ENCODE measurements around the gene MEIS2.

Gene MEIS2

GRCh38 chr15:36924034-36924433, 176.3 kb downstream of the MEIS2 start:
- no peak for DNase-seq

- no peak for DNase-seq
Measured at GRCh38 chr15:36921484-36922091, 178.8 kb downstream of the MEIS2 start.

DNA sequence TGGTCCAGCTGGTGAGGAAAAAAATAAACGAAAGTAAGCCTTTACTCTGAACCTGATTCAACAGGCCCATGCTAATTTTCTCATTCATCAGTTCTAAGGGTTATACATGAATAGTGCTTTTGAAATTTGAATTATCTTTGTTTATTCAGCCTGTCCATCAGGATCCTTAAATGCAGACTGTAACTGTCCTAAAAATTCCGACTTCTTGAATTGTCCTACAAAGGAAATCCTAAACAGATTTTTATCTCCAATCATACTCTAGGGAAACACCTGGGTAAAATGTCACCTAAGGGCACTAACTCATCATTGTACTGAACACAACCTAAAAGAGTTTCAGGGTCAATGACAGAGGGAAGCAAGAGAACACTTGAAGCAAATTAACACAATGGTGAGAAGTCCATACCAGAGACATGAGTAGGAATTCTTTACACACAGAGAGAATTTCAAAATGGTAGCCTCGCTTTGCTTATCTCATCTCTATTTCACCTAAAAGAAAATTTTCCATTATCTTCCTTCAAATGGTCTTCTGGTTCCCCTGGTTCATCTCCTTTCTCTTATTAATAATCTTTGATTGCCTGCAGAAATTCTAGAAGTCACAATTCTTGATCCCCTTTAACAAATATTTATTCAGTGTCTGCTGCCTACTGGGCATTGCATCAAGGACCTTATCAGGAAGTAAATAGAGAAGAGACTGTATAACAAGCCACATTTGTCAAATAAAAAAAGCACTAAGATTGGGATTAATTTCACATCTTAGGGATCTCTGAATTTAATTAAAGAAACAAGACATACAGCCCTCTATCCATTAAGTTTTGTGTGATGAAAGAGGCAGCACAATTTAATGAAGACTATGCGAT, 182.7 kb downstream of the MEIS2 start:
- DNase-seq = no peak

GRCh38 chr15:36914960-36915808, 185.2 kb downstream of the MEIS2 start:
- DNase-seq = no peak

DNA sequence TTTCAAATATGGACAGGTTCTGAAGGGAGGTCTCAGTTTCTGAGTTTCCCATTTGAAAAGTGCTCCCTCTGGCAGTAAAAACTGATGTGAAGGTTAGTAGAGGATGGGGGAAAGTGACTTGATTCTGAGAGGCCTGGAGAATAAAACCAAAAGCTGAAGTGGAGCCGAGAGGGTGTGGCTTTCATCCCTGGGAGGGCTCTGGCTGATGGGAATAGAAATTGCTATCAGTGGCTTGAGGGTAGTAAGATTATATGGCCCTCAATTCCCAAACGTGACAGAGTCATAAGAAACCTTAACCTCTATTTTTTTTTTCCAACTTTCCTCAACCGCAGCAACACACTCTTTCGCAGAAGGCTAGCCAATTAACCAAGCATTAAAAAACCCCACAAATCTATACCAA, 185.9 kb downstream of the MEIS2 start:
- no peak for DNase-seq

DNA sequence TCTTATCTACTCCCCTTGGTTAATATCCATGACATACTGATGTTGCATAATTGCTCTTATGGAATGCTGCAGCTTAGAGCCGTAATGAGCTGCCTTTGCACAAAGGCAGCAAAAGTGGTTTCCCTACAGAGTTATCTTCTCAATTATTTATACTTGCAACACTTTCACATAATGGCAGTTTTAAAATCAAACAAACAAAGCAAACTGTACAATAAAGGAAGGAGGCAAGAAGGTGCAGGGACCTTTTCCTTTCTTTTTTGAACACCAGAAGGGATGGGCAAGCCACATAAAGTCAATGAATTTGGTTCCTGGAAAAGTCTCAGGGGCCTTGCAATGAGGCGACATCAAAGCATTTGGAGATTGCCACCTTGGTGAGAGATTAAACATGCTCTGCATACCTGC, 188.0 kb downstream of the MEIS2 start:
- DNase-seq = no peak

DNA sequence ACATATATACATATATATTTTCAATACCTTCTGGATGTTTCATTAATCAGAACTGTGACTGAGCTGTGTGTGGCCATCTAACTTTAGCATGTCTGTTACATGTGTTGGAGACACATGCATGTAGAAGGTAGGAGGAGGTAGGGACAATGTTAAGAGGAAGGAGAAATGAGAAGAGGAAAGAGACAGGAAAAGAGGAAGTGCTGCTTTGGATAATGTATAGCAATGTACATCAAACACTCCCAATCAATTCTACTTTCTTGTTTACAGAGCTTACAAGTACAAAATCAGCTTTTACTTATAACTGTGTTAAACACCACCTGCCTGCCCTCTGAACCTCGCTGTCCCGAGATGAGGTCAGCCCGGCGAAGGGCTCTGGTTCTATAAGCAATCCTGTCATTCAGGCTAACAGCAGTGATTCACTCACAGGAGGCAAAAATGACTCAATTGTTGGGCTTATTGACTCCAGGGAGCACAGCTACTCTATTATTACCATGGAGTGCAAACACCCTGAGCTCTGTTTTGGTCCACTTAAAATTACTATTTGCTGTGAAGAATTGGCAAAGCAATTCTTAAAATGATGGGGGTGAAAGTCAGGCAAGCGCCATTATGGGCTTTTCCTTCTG, 188.9 kb downstream of the MEIS2 start:
- no peak for DNase-seq

GRCh38 chr15:36908991-36909390, 191.4 kb downstream of the MEIS2 start:
- DNase-seq = no peak

GRCh38 chr15:36907295-36907694, 193.1 kb downstream of the MEIS2 start:
- DNase-seq = no peak

DNA sequence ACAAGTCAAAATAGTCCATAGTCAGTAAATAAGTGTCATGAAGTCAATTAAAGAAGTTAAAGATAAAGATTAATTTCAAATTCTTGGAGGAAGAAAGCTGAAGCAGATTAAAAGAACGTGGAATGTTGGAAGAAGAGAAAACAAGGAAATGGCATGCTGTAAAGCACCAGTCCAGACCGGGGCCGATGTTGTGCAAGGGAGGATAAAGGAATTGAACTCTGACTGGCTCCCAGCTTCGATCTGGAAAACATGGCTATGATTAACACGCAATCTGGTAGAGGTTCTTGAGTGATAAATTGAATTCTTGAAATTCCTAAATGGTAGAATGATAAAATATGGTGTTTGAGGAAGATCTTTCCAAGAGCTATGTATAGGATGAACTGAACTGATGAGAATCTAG, 194.4 kb downstream of the MEIS2 start:
- DNase-seq = no peak

- DNase-seq = no peak
Measured at GRCh38 chr15:36904715-36905114, 195.6 kb downstream of the MEIS2 start.

DNA sequence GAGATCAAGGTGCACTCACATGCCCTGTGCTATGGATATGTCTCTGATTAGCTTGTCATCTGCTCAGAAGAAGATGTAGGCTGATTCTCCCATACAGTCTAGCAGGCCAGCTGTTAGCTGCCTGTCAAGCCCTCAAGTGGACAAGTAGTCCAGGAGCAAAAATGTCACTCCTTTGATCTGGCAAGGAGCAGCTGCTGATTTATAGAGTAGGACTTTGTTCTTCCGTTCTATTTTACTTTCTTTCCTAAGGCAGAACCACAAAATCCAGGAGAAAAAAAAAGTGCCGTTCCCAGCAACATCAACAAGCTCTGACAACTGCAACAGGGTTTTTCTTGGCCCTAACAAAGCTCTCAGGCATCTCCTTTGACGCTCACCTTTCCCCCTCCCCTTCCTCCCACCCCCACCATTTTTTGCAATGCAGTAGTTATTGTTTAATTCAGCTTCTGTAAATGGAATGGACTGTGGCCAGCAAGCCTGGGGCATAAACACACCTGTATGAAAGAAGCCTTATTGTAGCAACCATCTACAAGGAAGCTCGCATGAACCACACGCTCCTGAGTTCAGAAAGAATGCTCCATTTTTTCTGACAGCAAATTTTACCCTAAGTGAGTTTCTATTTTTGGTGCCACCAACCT, 196.3 kb downstream of the MEIS2 start:
- DNase-seq = no peak

GRCh38 chr15:36903195-36903594, 197.2 kb downstream of the MEIS2 start:
- DNase-seq = no peak

DNA sequence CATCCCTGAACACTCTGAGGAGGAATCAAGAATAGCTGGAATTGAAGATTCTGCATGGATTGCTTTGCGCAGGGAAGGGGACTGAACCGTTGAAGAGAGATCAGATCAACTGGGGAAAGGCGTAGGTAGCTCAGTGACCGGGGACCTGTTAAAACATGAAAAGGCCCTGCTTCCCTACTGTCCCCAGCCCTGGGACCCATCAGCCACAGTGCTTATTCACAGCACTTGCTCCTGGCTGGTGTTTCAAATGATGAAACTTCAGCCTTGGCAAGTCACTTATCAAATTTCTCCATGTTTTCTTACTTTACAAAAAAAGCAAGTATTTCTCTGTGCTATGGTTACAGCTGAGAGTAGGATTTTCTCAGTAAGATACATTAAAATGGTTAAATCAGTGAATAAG, 199.3 kb downstream of the MEIS2 start:
- DNase-seq = no peak

DNA sequence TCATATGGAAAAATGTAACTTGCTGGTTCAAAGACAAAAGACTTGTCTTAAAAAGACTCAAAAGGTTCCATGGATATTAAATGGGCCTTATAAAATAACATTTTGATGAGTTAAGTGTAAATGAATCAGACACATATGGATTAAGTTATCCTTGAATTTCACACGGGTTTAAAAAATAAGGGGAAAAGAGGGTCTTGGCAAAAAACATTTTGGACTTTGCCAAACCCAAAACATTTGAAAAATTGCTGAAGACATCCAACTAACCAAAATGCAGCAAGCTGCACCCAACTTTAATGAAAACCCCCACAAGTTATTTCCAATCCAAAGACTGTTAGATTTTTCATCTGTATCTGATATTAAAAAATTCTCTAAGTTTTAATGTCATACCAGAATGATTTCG, 200.7 kb downstream of the MEIS2 start:
- DNase-seq = no peak

GRCh38 chr15:36898536-36899126, 201.7 kb downstream of the MEIS2 start:
- no peak for DNase-seq

GRCh38 chr15:36897834-36898233, 202.5 kb downstream of the MEIS2 start:
- DNase-seq = no peak

DNA sequence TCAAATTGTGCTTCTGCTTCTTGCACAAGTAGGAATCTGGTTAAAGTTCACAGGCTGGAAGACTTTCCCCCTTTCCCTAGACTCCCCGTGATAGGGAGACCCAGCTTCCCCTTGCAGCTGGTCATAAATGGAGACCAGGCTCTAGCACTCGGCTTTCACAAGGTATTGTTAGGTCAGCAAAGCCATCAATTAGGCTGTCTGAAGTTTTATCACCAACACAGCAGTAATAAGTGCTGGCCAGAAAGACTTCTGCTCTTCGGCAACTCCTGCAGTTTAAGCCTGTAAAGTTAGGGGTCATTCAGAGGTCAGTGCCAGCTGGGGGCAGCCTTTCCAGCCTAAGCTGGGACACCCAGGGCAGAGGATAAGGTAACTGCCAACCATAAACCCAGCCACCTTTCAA, 203.4 kb downstream of the MEIS2 start:
- DNase-seq = no peak

GRCh38 chr15:36894075-36894474, 206.3 kb downstream of the MEIS2 start:
- no peak for DNase-seq

GRCh38 chr15:36893276-36893675, 207.1 kb downstream of the MEIS2 start:
- DNase-seq = no peak

- DNase-seq = no peak
Measured at GRCh38 chr15:36888011-36888992, 212.0 kb downstream of the MEIS2 start.
